ENCODE results near the gene MACROD1. TPM values are rescaled to one million over a fixed set of nuclear protein-coding genes. Genes with fewer than 3 reads are reported as not detected.

Gene MACROD1
- total RNA-seq, 1 donor from 2014 or later, result 28.6 TPM

DNA sequence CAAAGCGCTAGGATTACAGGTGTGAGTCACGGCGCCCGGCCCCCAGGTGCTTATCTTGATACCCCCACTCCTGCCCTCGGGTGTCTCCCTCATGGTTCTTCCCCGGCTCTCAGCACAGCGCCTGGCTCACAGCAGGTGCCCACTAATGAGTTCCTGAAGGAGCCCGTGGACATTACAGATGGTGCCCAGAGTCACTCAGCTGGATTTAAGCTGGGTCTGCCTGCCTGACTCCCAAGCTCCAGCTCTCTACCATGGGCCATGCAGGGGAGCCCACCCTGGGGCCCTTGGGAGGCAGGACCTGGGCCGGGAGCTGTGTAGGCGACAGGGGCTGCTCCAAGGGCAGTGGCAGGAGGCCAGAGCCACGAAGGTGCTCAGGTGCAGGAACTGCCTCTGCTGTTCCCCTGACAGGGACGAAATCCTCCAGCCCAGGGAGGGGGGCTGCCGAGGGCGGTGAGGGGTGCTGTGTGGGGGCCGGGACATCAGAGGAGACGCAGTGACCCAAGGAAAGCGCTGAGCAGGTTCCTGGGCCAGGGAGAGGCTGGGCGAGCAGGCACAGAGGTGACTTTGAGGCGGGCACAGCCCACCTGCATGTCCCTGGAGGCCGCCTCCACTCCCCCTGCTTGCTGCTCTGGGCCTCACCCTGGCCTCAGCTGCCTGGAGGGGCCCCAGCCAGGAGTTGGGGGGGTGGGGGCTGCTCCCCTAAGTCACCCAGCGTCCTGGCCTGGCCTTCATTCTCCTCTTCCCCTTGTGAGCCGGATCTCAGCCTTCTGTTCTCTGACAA, 144.7 kb downstream of the MACROD1 start:
- Mint-ChIP-seq H3K4me3 (no peak overlapping the region), H3K4me1 (no peaks in the 10 kb centered on the region), H3K27ac (no peak overlapping the region), H3K36me3 (ENCODE audit: low read depth) (no peaks in the 10 kb centered on the region), H3K27me3 (no peaks in the 10 kb centered on the region), H3K9me3 (no peaks in the 10 kb centered on the region)
- intact Hi-C loops (cut with micrococcal nuclease), result no loop called here
- no peak for DNase-seq

DNA sequence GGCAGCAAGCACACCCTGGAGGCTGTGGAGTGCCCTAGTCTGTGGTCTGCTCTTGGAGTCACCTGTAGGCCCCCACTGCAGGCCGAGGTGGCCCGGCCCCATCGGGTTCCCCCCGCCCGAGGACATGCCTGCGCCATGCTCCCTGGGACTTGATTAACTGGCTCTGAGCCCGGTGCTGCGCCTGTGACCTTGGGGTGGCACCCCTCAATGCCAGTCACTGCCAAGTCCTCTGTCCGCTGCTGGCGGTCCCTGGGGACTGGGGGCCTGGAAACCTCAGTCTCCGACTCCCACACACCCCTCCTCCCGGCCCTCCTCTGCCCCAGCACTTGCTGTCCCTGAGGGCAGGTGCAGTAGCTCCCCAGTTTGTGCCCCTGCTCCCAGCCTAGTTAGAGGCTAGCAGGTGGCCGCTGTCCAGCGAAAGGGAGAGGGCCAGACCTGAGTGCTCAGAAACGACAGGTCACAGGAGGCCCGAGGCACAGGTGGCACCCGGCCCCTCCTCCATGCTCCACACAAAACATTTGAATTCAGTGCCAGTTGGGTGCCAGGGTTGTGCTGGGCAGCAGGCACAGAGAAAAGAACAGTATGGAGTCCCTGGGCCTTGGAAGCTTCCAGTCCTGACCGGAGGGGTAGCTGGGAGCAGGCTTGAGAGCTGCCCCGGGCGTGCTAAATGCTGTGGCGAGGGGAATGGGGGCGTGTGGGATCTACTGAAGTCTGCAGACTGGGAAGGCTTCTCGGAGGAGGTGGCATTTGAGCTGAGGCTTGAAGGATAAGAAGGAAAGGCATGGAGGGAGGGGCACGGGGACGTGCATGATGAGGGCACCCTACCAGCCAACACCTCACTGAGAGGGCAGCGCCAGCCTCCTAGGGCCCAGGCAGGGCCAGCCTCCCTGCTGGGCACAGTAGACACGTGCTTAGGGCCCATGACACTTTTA, 146.5 kb downstream of the MACROD1 start:
- intact Hi-C loops (cut with micrococcal nuclease), result no loop called here
- no peaks in the 10 kb centered on the region for H3K4me1 Mint-ChIP-seq
- H3K4me3 Mint-ChIP-seq, result no peak overlapping the region
- no peaks in the 10 kb centered on the region for H3K9me3 Mint-ChIP-seq
- H3K36me3 Mint-ChIP-seq (ENCODE audit: low read depth), result no peaks in the 10 kb centered on the region
- H3K27me3 Mint-ChIP-seq, result no peaks in the 10 kb centered on the region
- H3K27ac Mint-ChIP-seq, result no peak overlapping the region
- DNase-seq, result no peak

DNA sequence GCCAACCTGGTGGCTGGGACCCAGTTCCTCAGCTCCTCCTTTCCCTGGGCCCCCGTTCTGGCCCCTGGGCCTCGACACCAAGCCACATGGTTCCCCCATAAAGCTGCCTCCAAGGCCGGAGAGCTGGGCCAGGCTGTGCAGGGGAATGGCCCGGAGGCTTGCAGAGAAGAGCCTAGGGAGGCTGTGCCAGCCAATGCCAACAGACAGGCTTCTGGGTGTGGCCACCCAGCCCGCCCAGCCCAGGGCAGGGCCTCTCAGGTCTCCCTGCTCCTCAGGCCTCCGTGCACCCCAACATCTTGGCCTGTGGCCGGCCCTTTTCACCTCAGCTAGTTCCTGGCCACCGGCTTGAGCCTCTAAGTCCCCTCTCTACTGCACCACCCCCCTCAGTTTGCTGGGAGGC, 147.6 kb downstream of the MACROD1 start:
- H3K27me3 Mint-ChIP-seq, result no peaks in the 10 kb centered on the region
- no peak overlapping the region for H3K4me3 Mint-ChIP-seq
- DNase-seq, result no peak
- intact Hi-C loops (cut with micrococcal nuclease), result no loop called here
- H3K4me1 Mint-ChIP-seq, result no peaks in the 10 kb centered on the region
- no peak overlapping the region for H3K27ac Mint-ChIP-seq
- H3K9me3 Mint-ChIP-seq, result no peaks in the 10 kb centered on the region
- H3K36me3 Mint-ChIP-seq (ENCODE audit: low read depth), result no peaks in the 10 kb centered on the region

DNA sequence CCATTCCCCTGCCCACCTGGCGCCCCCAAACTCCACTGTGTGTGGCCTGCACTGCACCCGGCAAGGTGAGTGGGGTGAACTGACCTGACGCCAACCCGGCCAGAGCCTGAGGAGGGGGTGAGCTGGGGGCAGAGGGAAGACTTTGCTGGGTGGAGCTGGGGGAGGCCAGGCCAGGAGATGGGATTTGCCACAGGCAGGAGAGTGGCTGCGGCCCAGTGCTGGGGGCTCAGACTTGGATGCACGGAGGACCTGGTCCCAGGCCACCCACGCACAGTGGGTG, 148.0 kb downstream of the MACROD1 start:
- intact Hi-C loops (cut with micrococcal nuclease), result no loop called here
- no peak for DNase-seq
- no peaks in the 10 kb centered on the region for H3K27me3 Mint-ChIP-seq
- H3K9me3 Mint-ChIP-seq, result no peaks in the 10 kb centered on the region
- H3K36me3 Mint-ChIP-seq (ENCODE audit: low read depth), result no peaks in the 10 kb centered on the region
- H3K27ac Mint-ChIP-seq, result no peak overlapping the region
- H3K4me1 Mint-ChIP-seq, result no peaks in the 10 kb centered on the region
- no peak overlapping the region for H3K4me3 Mint-ChIP-seq

DNA sequence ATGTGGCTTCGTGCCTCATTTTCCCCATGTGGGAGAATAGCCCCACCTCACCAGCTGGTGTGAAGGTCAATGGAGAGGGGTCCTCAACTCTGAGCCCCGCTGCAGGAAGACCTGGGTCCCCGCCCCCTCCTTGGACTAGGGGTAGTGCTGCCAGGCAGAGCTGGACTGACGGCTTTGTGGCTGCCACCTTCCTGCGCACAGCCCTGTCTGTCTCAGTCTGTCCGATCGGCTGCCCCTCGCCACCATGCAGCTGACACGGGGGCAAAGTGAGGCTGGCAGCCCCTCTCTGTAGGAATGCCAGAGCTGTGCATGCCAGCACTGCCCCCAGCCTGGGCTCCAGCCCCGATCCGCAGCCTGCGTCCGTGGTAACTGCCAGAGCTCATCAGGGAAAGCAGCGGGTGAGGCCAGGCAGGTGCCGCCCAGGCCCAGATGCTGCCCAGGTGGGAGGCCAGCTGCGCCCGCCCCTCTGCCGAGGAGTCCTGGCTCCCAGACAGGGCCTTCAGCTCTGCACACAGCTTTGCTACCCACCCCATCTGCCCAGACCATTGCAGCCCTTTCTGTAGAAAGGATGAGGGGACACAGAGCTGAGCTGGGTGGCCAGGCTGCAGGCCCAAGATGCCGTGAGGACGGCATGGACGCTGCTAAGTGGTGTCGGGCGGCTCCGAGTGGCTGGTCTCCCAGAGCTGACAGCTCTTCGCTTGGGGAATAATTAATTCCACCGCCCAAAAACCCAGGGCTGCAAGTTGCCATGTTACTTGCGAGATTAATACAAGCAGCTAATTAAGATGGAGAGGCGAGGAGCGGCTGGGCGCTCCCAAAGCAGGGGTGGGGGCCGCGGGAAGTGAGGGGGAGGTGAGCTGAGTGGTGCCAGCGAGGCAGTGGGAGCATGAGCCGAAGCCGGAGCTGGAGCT, 149.7 kb downstream of the MACROD1 start:
- no peak for DNase-seq
- H3K27me3 Mint-ChIP-seq, result no peaks in the 10 kb centered on the region
- no peak overlapping the region for H3K27ac Mint-ChIP-seq
- no peak overlapping the region for H3K4me3 Mint-ChIP-seq
- H3K36me3 Mint-ChIP-seq (ENCODE audit: low read depth), result no peaks in the 10 kb centered on the region
- peaks cover under 1% of the 10 kb centered on the region for H3K9me3 Mint-ChIP-seq
- no peaks in the 10 kb centered on the region for H3K4me1 Mint-ChIP-seq
- intact Hi-C loops (cut with micrococcal nuclease), result no loop called here

DNA sequence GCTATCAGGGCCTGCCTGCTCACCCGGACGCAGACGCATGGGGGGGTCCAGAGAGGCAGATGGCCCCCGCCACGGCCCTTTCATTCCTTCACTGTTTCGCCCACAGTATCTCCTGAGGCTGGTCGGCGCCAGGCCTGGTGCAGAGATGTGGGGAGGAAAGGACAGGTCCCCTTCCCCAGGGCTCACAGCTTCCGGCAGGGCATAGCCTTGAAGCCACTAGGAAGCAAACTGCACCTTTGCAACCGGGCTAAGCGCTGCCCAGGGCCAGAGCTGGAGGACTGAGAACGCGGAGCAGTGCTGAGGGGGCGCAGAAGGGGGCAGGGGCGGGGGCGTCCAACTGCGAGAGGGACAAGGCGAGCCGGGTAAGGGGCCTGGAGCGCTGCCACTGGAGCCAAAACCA, 150.4 kb downstream of the MACROD1 start:
- Mint-ChIP-seq H3K27me3 (no peaks in the 10 kb centered on the region), H3K9me3 (peaks cover 7% of the 10 kb centered on the region), H3K4me1 (no peaks in the 10 kb centered on the region), H3K27ac (no peak overlapping the region), H3K36me3 (ENCODE audit: low read depth) (no peaks in the 10 kb centered on the region), H3K4me3 (no peak overlapping the region)
- no peak for DNase-seq
- intact Hi-C loops (cut with micrococcal nuclease), result no loop called here

DNA sequence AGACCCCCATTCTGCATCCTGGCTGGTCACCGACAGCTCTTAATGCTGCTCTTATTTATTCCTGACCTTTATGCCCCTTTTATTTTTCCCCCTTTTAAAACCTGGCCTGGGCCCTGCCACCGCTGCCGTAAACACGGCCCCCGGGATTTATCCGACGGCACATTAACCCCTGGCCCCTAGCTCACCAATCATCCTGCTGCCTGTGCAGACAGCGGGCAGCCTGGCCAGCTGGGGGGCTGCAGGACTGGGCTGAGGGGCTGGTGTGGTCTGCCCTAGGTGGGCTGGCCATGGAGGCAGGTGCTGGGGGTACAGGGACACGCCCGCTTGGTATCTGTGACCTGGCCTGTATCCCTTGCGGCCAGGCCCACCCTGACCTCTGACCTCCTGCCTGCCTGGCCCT, 151.6 kb downstream of the MACROD1 start:
- H3K4me3 Mint-ChIP-seq, result no peak overlapping the region
- H3K27me3 Mint-ChIP-seq, result no peaks in the 10 kb centered on the region
- H3K9me3 Mint-ChIP-seq, result peaks cover 14% of the 10 kb centered on the region
- H3K36me3 Mint-ChIP-seq (ENCODE audit: low read depth), result no peaks in the 10 kb centered on the region
- no peak for DNase-seq
- H3K27ac Mint-ChIP-seq, result no peak overlapping the region
- no peaks in the 10 kb centered on the region for H3K4me1 Mint-ChIP-seq
- intact Hi-C loops (cut with micrococcal nuclease), result no loop called here

DNA sequence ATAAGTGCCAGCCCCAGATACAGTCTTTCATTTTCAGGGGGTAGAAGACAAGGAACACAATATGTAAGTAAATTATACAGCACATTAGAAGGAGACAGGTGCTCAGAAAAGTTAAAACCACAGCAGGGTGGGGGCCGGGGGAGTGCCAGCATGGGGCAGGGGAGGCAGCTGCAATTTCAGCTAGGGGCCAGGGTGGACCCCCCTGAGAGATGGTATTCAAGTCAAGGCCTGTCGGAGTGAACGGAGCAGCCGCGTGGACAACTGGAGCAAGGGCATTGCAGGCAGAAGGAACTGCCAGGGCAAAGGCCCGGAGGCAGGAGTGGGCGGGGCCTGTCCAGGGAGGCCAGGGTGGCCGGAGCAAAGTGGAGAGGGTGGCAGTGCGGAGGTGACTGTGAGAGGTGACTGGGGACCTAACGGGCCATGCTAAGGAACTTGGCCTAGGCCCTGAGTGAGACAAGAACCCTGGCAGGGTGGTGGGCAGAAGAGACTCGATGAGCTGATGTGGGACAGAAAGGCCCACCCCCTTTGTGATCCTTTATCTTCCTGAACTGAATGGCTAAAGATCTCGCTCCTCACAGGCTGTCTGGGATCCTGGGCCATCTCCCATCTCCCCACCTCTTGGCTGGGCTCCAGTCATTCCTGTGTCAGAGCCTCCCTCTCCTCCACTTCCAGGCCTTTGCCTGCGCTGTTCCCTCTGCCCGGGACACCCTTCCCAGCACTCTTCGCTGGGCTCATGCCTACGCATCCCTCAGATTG, 152.6 kb downstream of the MACROD1 start:
- intact Hi-C loops (cut with micrococcal nuclease), result no loop called here
- Mint-ChIP-seq H3K4me3 (no peak overlapping the region), H3K27me3 (peaks cover 2% of the 10 kb centered on the region), H3K36me3 (ENCODE audit: low read depth) (no peaks in the 10 kb centered on the region), H3K9me3 (peaks cover 14% of the 10 kb centered on the region), H3K4me1 (no peaks in the 10 kb centered on the region), H3K27ac (no peak overlapping the region)
- DNase-seq, result no peak

DNA sequence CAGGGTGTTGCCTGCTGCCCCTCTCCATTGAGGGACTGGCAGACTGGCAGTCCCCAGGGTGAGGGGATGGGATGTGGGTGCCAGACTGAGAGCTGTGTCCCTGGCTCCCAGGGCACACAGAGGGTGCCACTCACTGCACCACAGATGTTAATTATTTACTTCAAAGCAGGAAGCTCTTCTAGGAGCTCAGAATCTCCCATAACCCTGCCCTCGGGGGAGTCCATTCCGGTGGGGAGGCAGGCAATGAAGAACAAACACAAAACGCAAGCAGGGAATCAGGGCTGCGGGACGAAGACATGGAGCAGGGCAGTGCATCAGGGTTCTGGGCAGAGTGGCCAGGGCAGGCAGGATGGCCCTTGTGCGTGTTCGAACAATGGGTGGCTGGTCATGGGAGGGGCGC, 154.5 kb downstream of the MACROD1 start:
- Mint-ChIP-seq H3K27me3 (peaks cover 22% of the 10 kb centered on the region), H3K4me1 (peaks cover 5% of the 10 kb centered on the region), H3K27ac (no peak overlapping the region), H3K36me3 (ENCODE audit: low read depth) (no peaks in the 10 kb centered on the region), H3K9me3 (peaks cover 14% of the 10 kb centered on the region), H3K4me3 (no peak overlapping the region)
- DNase-seq, result no peak
- intact Hi-C loops (cut with micrococcal nuclease), result no loop called here

DNA sequence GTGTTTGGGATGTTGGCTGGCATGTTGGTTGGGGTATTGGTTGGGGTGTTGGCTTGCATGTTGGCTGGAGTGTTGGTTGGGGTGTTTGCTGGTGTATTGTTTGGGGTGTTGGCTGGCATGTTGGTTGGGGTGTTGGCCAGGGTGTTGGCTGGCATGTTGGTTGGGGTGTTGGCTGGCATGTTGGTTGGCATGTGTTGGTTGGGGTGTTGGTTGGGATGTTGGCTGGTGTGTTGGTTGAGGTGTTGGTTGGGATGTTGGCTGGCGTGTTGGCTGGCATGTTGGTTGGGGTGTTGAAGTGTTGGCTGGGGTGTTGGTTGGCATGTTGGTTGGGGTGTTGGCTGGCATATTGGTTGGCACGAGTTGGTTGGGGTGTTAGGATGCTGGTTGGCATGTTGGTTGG, 155.1 kb downstream of the MACROD1 start:
- H3K27ac Mint-ChIP-seq, result no peak overlapping the region
- peaks cover 14% of the 10 kb centered on the region for H3K9me3 Mint-ChIP-seq
- DNase-seq, result no peak
- H3K27me3 Mint-ChIP-seq, result peaks cover 25% of the 10 kb centered on the region
- no peaks in the 10 kb centered on the region for H3K36me3 Mint-ChIP-seq (ENCODE audit: low read depth)
- H3K4me1 Mint-ChIP-seq, result peaks cover 5% of the 10 kb centered on the region
- intact Hi-C loops (cut with micrococcal nuclease), result no loop called here
- H3K4me3 Mint-ChIP-seq, result no peak overlapping the region

DNA sequence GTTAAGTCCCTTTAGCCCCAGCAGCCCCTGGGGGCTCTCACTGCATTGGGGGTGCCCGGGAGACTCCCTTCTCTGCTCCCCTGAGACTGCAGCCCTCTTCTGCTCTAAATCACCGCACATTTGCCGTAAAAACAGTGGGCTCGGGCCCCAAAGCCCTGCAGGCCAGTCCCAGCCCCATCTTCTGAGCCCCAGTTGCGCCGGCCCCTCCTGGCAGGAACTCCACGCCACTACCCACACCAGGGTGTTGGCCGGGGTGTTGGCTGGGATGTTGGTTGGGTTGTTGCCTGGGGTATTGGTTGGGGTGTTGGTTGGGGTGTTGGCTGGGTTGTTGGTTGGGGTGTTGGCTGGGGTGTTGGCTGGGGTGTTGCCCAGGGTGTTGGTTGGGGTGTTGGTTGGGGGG, 156.2 kb downstream of the MACROD1 start:
- Mint-ChIP-seq H3K27ac (no peak overlapping the region), H3K9me3 (peaks cover 14% of the 10 kb centered on the region), H3K36me3 (ENCODE audit: low read depth) (no peaks in the 10 kb centered on the region), H3K4me3 (no peak overlapping the region), H3K4me1 (peaks cover 5% of the 10 kb centered on the region), H3K27me3 (peaks cover 27% of the 10 kb centered on the region)
- no peak for DNase-seq
- intact Hi-C loops (cut with micrococcal nuclease), result no loop called here

DNA sequence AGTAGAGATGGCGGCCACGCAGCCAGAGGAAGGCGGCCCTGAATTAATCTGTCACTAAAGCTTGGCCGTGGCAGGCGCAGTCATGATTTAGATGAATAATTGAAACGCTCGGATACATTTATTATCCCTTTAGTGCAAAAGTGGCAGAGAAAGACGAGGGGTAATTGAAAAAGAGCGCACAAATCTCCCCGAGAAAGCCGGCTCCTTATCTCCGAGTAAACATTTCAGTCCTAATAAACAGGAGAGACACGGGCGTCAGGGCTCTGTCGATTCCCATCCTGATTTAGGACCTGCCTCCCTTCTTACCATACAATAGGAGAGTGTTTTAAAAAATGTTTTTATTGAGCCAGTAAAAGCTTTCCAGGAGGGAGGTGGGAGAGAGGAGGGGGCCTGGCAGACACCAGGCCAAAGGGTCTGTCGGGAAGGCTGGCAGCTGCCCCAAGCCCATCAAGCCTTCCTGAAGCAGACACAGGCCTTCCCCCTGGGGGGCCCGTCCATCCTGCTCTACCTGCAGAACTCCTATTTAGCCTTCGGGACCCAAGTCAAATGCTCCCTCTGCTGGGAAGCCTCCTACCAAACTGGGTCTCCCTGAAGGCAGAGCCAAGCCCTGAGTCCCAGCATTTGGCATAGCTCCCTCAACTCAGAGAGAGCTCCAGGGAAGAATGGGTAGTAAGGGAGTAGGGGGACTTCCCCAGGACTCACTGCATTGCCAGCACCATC, 156.8 kb downstream of the MACROD1 start:
- peaks cover 5% of the 10 kb centered on the region for H3K4me1 Mint-ChIP-seq
- no peak for DNase-seq
- H3K36me3 Mint-ChIP-seq (ENCODE audit: low read depth), result no peaks in the 10 kb centered on the region
- H3K27ac Mint-ChIP-seq, result no peak overlapping the region
- intact Hi-C loops (cut with micrococcal nuclease), result no loop called here
- peaks cover 27% of the 10 kb centered on the region for H3K27me3 Mint-ChIP-seq
- no peak overlapping the region for H3K4me3 Mint-ChIP-seq
- H3K9me3 Mint-ChIP-seq, result peaks cover 14% of the 10 kb centered on the region

All from activated CD4-positive, alpha-beta T cell treated with anti-CD3 and anti-CD28 coated beads, Interleukin-2, amount 10 ng/mL, durations not matched to agents 24 days and 14 days (primary cell).